CD14-positive monocyte (primary cell): ENCODE measurements around the gene CTBP2. TPM values are rescaled to one million over a fixed set of nuclear protein-coding genes. Genes with fewer than 3 reads are reported as not detected.

ENCODE experiments used
- DNase-seq, 3 donors: peaks; one replicate each; pipeline ENCODE4 v3.0.0-alpha.2; 2011 to 2022
- H2AFZ ChIP-seq: 2 replicates; pipeline ENCODE4 v1.6.0; 2012; ENCODE audit warnings: mild to moderate bottlenecking, low read depth, low read length, inconsistent platforms; ENCODE audit not compliant: insufficient read depth, poor library complexity, severe bottlenecking
- H3K27ac ChIP-seq, 2 donors: 1 replicate in 1 of 2; 2 replicates in 1 of 2; pipeline ENCODE4 v1.5.1; 2012 to 2013; ENCODE audit warnings: low read length in 2 of 2, control low read depth in 1 of 2, inconsistent platforms in 1 of 2, low read depth in 1 of 2, mild to moderate bottlenecking in 1 of 2
- H3K27me3 ChIP-seq, 2 donors: one replicate each; pipeline versions ENCODE4 v1.6.0 to v1.6.1; 2011 to 2013; ENCODE audit warnings: low read length in 2 of 2; ENCODE audit not compliant: control insufficient read depth in 2 of 2, insufficient read depth in 2 of 2
- H3K36me3 ChIP-seq, 2 donors: replicated peaks in 1 of 2; 1 replicate in 1 of 2; 2 replicates in 1 of 2; pipeline versions ENCODE4 v1.5.1 to v1.6.1; 2012 to 2013; ENCODE audit warnings: low read length in 2 of 2, control low read depth in 1 of 2, inconsistent platforms in 1 of 2, mild to moderate bottlenecking in 1 of 2; ENCODE audit not compliant: insufficient read depth in 2 of 2, control insufficient read depth in 1 of 2
- H3K4me1 ChIP-seq, 2 donors: 1 replicate in 1 of 2; 2 replicates in 1 of 2; pipeline versions ENCODE4 v1.5.1 to v1.6.1; 2012 to 2013; ENCODE audit warnings: low read length in 2 of 2, control low read depth in 1 of 2, inconsistent platforms in 1 of 2, mild to moderate bottlenecking in 1 of 2, moderate library complexity in 1 of 2; ENCODE audit not compliant: insufficient read depth in 2 of 2, control insufficient read depth in 1 of 2
- H3K4me2 ChIP-seq: replicated peaks from 2 replicates; pipeline ENCODE3; 2012; ENCODE audit warnings: low read length, moderate library complexity, mild to moderate bottlenecking; ENCODE audit not compliant: poor library complexity, severe bottlenecking; ENCODE audit errors: extremely low read depth
- H3K4me3 ChIP-seq, 3 experiments: fragments of 200-600 bp in 1 of 3; sonication (generic) in 1 of 3; replicated peaks in 1 of 3; 1 replicate in 2 of 3; 2 replicates in 1 of 3; pipeline ENCODE4 v1.5.1; 2011 to 2013; ENCODE audit warnings: low read length in 3 of 3, mild to moderate bottlenecking in 3 of 3, control low read depth in 2 of 3, low read depth in 2 of 3, inconsistent platforms in 1 of 3, moderate library complexity in 1 of 3
- H3K79me2 ChIP-seq: 2 replicates; pipeline ENCODE4 v1.6.0; 2012; ENCODE audit warnings: mild to moderate bottlenecking, control low read depth, inconsistent platforms, low read length, moderate library complexity; ENCODE audit not compliant: insufficient read depth
- H3K9ac ChIP-seq: 2 replicates; pipeline ENCODE4 v1.6.0; 2017; ENCODE audit warnings: low read length, mild to moderate bottlenecking; ENCODE audit not compliant: insufficient read depth, poor library complexity, severe bottlenecking
- H3K9me3 ChIP-seq, 2 donors: replicated peaks in 1 of 2; 1 replicate in 1 of 2; 2 replicates in 1 of 2; pipeline versions ENCODE4 v1.5.1 to v1.6.1; 2012 to 2013; ENCODE audit warnings: low read length in 2 of 2, control low read depth in 1 of 2; ENCODE audit not compliant: control insufficient read depth in 1 of 2, insufficient read depth in 1 of 2
- H4K20me1 ChIP-seq: 2 replicates; pipeline ENCODE4 v1.6.0; 2012; ENCODE audit warnings: mild to moderate bottlenecking, low read length, control low read depth, moderate library complexity; ENCODE audit not compliant: insufficient read depth
- H3K27ac Mint-ChIP-seq, 7 donors: one replicate each; pipeline ENCODE4 v1.8.0; 2020; ENCODE audit warnings: mild to moderate bottlenecking in 7 of 7, mixed read lengths in 7 of 7, moderate library complexity in 6 of 7, inconsistent platforms in 2 of 7
- H3K27me3 Mint-ChIP-seq, 3 donors: one replicate each; pipeline ENCODE4 v1.8.0; 2021 to 2022; ENCODE audit warnings: low read depth in 3 of 3, mild to moderate bottlenecking in 3 of 3, mixed read lengths in 3 of 3, moderate library complexity in 3 of 3, inconsistent platforms in 1 of 3
- H3K36me3 Mint-ChIP-seq, 2 donors: one replicate each; pipeline ENCODE4 v1.8.0; 2020; ENCODE audit warnings: mixed read lengths in 2 of 2, inconsistent platforms in 1 of 2, mild to moderate bottlenecking in 1 of 2
- H3K4me1 Mint-ChIP-seq: one replicate; pipeline ENCODE4 v1.8.0; 2020; ENCODE audit warnings: mild to moderate bottlenecking, mixed read lengths
- H3K4me3 Mint-ChIP-seq, 2 donors: one replicate each; pipeline ENCODE4 v1.8.0; 2020; ENCODE audit warnings: mild to moderate bottlenecking in 2 of 2, mixed read lengths in 2 of 2, moderate library complexity in 1 of 2
- H3K9me3 Mint-ChIP-seq, 7 donors: one replicate each; pipeline ENCODE4 v1.8.0; 2020 to 2022; ENCODE audit warnings: mixed read lengths in 7 of 7, mild to moderate bottlenecking in 6 of 7, moderate library complexity in 6 of 7, inconsistent platforms in 2 of 7
- CTCF ChIP-seq: fragments of 200-600 bp; IDR thresholded peaks from one replicate; pipeline ENCODE4 v1.8.0; 2022; ENCODE audit warnings: antibody characterized with exemption, mild to moderate bottlenecking
- WGBS: methylation state at CpG from one replicate; pipeline ENCODE4 v1.1.5; 2013; ENCODE audit warnings: missing lambda C conversion rate; ENCODE audit not compliant: insufficient coverage; 5-methylcytosine and 5-hydroxymethylcytosine counted together
- intact Hi-C, 2 donors: fragments of 100-400 bp; cut with micrococcal nuclease; formaldehyde crosslinking; loops; one replicate each; pipeline versions ENCODE4 v1.15.0 to v1.15.1; 2023
- polyA plus RNA-seq, 3 donors: library from polyadenylated mRNA; depleted of rRNA in 1 of 3; unstranded in 2 of 3; stranded (reverse) in 1 of 3; fragments of 300-500 nt in 2 of 3; fragments of >200 nt in 1 of 3; fragmentation: Illumina TruSeq in 2 of 3; gene quantifications; 1 replicate in 2 of 3; 2 replicates in 1 of 3; pipeline ENCODE4 v1.2.3, GENCODE V29; 2012 to 2021

CTBP2 gene
- polyA plus RNA-seq, 3 donors = 40.9 to 87.1 (median 41.1) TPM

GRCh38 chr10:125048094-125048864 lies 112.1 kb downstream of the CTBP2 start:
- H3K79me2 ChIP-seq = peaks cover 94% of the 10 kb centered on the region
- Mint-ChIP-seq H3K4me1 (peaks cover 30% of the 10 kb centered on the region), H3K9me3 (no peaks in the 10 kb centered on the region), H3K27ac (peak overlapping the region in 3 of 7 donors; percentile 22 to 63 (median 58)), H3K4me3 (no peak overlapping the region), H3K36me3 (peaks cover 11 to 34% of the 10 kb centered on the region in 2 donors), H3K27me3 (no peaks in the 10 kb centered on the region)
- H2AFZ ChIP-seq = no peak overlapping the region
- no peak overlapping the region for H3K4me2 ChIP-seq
- H3K36me3 ChIP-seq = peaks cover 12 to 37% of the 10 kb centered on the region in 2 donors
- H3K9me3 ChIP-seq = no peaks in the 10 kb centered on the region
- H4K20me1 ChIP-seq = peaks cover 100% of the 10 kb centered on the region
- peak; percentile 97 for TF ChIP-seq CTCF
- intact Hi-C loops = loop anchor here in 1 of 2 donors (2.0 kb wide), 1 partner anchor 17 kb away; no protein-coding TSS in a partner anchor
- H3K27me3 ChIP-seq = no peaks in the 10 kb centered on the region
- H3K9ac ChIP-seq = no peak overlapping the region
- H3K27ac ChIP-seq = peak overlapping the region; percentile 21 to 45
- DNase-seq = peak; percentile 68 to 72 (median 69)
- WGBS = 79% methylated on average over 14 of the region's 16 CpGs
- peaks cover 12% of the 10 kb centered on the region in 2 donors for H3K4me1 ChIP-seq
- H3K4me3 ChIP-seq = no peak overlapping the region

- H3K4me1 Mint-ChIP-seq = peaks cover 43% of the 10 kb centered on the region
- WGBS = 96% methylated on average over 12 of the region's 17 CpGs
- H3K36me3 Mint-ChIP-seq = peaks cover 5 to 15% of the 10 kb centered on the region in 2 donors
- H3K9me3 Mint-ChIP-seq = no peaks in the 10 kb centered on the region
- peaks cover 2 to 20% of the 10 kb centered on the region in 2 donors for H3K36me3 ChIP-seq
- H3K4me3 Mint-ChIP-seq = no peak overlapping the region
- peaks cover 0 to 2% (median 0%) of the 10 kb centered on the region in 3 donors for H3K27me3 Mint-ChIP-seq
- no peak for DNase-seq
- H3K27ac Mint-ChIP-seq = peak overlapping the region in 3 of 7 donors; percentile 6 to 79 (median 34)
- H3K27me3 ChIP-seq = no peaks in the 10 kb centered on the region
- no peak overlapping the region for H2AFZ ChIP-seq
- H3K27ac ChIP-seq = peak overlapping the region in 1 of 2 donors; percentile 44
- H4K20me1 ChIP-seq = peaks cover 100% of the 10 kb centered on the region
- no peak overlapping the region for H3K9ac ChIP-seq
- no peak overlapping the region for H3K4me2 ChIP-seq
- peaks cover 95% of the 10 kb centered on the region for H3K79me2 ChIP-seq
- H3K4me3 ChIP-seq = no peak overlapping the region
- no peaks in the 10 kb centered on the region for H3K9me3 ChIP-seq
- TF ChIP-seq CTCF = no peak
- peaks cover 20 to 21% of the 10 kb centered on the region in 2 donors for H3K4me1 ChIP-seq
- intact Hi-C loops = no loop called here
These were observed 116.3 kb downstream of the CTBP2 start for GRCh38 chr10:125043841-125044658.
